Testis (tissue), 2 donors: Measurements from ENCODE around the gene SEMA3E.

Experiments
- POLR2A ChIP-seq: fragments of 450-650 bp; IDR thresholded peaks from one replicate; pipeline ENCODE4 v1.6.1; 2017; ENCODE audit warnings: antibody characterized with exemption, mild to moderate bottlenecking, moderate library complexity
- TF ChIP-seq, protein P1 (sequence below), 3 experiments: fragments of 450-650 bp in 2 of 3; fragments of 200-600 bp in 1 of 3; sonication (generic) in 1 of 3; IDR thresholded peaks; one replicate each; pipeline ENCODE4 v1.5.1; 2016 to 2019; ENCODE audit warnings: antibody characterized with exemption in 3 of 3, mild to moderate bottlenecking in 2 of 3, moderate library complexity in 1 of 3

DNA sequence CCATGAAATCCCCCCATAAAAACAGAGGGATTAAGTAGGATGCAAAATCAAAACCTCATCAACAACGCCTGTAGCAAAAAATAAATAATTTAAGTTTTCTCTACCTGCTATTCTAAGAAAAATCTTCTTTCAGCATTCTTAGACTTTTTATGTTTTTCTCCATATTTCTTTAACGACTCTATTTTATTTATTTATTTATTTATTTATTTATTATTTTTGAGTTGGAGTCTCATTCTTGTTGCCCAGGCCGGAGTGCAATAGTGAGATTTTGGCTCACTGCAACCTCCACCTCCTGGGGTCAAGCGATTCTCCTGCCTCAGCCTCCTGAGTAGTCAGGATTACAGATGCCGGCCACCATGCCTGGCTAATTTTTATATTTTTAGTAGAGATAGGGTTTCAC is 192.5 kb downstream of the SEMA3E start:
- no peak for TF ChIP-seq POLR2A
- TF ChIP-seq, protein P1, sequence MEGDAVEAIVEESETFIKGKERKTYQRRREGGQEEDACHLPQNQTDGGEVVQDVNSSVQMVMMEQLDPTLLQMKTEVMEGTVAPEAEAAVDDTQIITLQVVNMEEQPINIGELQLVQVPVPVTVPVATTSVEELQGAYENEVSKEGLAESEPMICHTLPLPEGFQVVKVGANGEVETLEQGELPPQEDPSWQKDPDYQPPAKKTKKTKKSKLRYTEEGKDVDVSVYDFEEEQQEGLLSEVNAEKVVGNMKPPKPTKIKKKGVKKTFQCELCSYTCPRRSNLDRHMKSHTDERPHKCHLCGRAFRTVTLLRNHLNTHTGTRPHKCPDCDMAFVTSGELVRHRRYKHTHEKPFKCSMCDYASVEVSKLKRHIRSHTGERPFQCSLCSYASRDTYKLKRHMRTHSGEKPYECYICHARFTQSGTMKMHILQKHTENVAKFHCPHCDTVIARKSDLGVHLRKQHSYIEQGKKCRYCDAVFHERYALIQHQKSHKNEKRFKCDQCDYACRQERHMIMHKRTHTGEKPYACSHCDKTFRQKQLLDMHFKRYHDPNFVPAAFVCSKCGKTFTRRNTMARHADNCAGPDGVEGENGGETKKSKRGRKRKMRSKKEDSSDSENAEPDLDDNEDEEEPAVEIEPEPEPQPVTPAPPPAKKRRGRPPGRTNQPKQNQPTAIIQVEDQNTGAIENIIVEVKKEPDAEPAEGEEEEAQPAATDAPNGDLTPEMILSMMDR (IDR thresholded peaks at IDR 0.05), result no peak
